Lung (tissue), 12 donors: ENCODE data around the gene RIOK1. TPM values are rescaled to one million over a fixed set of nuclear protein-coding genes. Genes with fewer than 3 reads are reported as not detected.
"Not testable (repeated sequence)": the region's sequence is repeated elsewhere in the genome, so short reads cannot be mapped to it uniquely, and the experiment has no call there.

Experiments used
- ATAC-seq: fragments of 200-7000 bp; cut with Tn5 transposase; one replicate; pipeline ENCODE4 v1.9.1; 2020; ENCODE audit warnings: moderate number of reproducible peaks; ENCODE audit not compliant: insufficient read depth, low FRiP score
- DNase-seq, 3 donors: peaks; one replicate each; pipeline ENCODE4 v3.0.0-alpha.2; 2013 to 2017
- H3K27ac ChIP-seq, 2 donors: one replicate each; pipeline ENCODE4 v1.5.1; 2013; ENCODE audit warnings: mild to moderate bottlenecking in 2 of 2, moderate library complexity in 2 of 2, control low read depth in 1 of 2, inconsistent platforms in 1 of 2, low read depth in 1 of 2, low read length in 1 of 2
- H3K27me3 ChIP-seq, 3 donors: one replicate each; pipeline ENCODE4 v1.5.1; 2013; ENCODE audit warnings: low read length in 2 of 3; ENCODE audit not compliant: control insufficient read depth in 3 of 3, insufficient read depth in 3 of 3
- H3K36me3 ChIP-seq, 4 donors: one replicate each; pipeline ENCODE4 v1.5.1; 2013; ENCODE audit warnings: low read length in 4 of 4, mild to moderate bottlenecking in 1 of 4, moderate library complexity in 1 of 4; ENCODE audit not compliant: control insufficient read depth in 4 of 4, insufficient read depth in 4 of 4
- H3K4me1 ChIP-seq, 5 donors: one replicate each; pipeline ENCODE4 v1.5.1; 2013; ENCODE audit warnings: low read length in 5 of 5, mild to moderate bottlenecking in 2 of 5, moderate library complexity in 1 of 5; ENCODE audit not compliant: control insufficient read depth in 5 of 5, insufficient read depth in 5 of 5
- H3K4me3 ChIP-seq: one replicate; pipeline ENCODE4 v1.5.1; 2013; ENCODE audit warnings: mild to moderate bottlenecking, control low read depth, moderate library complexity
- H3K9ac ChIP-seq, 2 donors: one replicate each; pipeline ENCODE4 v1.5.1; 2013; ENCODE audit warnings: low read length in 2 of 2, control low read depth in 1 of 2; ENCODE audit not compliant: insufficient read depth in 1 of 2
- H3K9me3 ChIP-seq, 4 donors: one replicate each; pipeline ENCODE4 v1.5.1; 2013; ENCODE audit warnings: low read length in 3 of 4, mild to moderate bottlenecking in 1 of 4, moderate library complexity in 1 of 4; ENCODE audit not compliant: control insufficient read depth in 4 of 4, insufficient read depth in 3 of 4
- CTCF ChIP-seq: IDR thresholded peaks from 2 replicates; pipeline ENCODE4 v1.5.1; 2012; ENCODE audit warnings: mild to moderate bottlenecking; ENCODE audit errors: control extremely low read depth, extremely low read depth
- WGBS, 2 donors: extraction: QIAGEN DNeasy Blood & Tissue Kit; methylation state at CpG; one replicate each; pipeline ENCODE4 v1.1.7; 2013; 5-methylcytosine and 5-hydroxymethylcytosine counted together
- polyA plus RNA-seq, 2 donors: library from polyadenylated mRNA; stranded (reverse); fragments of 200-250 nt; gene quantifications; one replicate each; pipeline ENCODE4 v1.2.1, GENCODE V29; 2013
- total RNA-seq, 2 donors: library from RNA; depleted of rRNA in 1 of 2; stranded (reverse); fragments of >200 nt in 1 of 2; gene quantifications; one replicate each; pipeline ENCODE4 v1.2.1, GENCODE V29; 2014 to 2021
- donor health status: control.
- donor health status: control.
- donor health status: Bipolar disorder and iron deficiency.
- donor health status: healthy.
- donor health status: DM: yes; HTN: yes; CAD: no.

RIOK1 gene
- total and polyA plus RNA-seq, 4 donors = 10.2 to 25.4 (median 15.1) TPM

DNA sequence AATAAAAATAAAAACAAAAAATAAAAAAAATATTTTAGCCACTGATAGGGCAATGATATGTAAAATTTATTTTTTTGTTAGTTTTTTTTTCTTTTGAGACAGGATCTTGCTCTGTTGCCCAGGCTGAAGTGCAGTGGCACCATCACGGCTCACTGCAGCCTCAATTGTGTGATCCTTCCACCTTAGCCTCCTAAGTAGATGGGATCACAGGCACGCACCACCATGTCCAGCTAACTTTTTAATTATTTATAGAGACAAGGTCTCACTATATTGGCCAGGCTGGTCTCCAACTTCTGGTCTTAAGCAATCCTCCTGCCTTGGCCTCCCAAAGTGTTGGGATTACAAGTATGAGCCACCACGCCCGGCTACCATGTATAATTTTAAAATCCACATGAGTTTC, 59.4 kb downstream of the RIOK1 start:
- TF ChIP-seq CTCF = no peak
- WGBS, 2 donors = 84 to 97% methylated on average over 4 of the region's 4 CpGs

GRCh38 chr6:7451326-7451725, 61.7 kb downstream of the RIOK1 start:
- DNase-seq (no peak), ATAC-seq (no peak)
- Histone ChIP-seq H3K9ac (no peak overlapping the region), H3K4me1 (peaks cover 0 to 2% (median 0%) of the 10 kb centered on the region in 5 donors), H3K9me3 (peaks cover 0 to 2% (median 0%) of the 10 kb centered on the region in 4 donors), H3K36me3 (no peaks in the 10 kb centered on the region), H3K4me3 (no peak overlapping the region), H3K27ac (no peak overlapping the region), H3K27me3 (no peaks in the 10 kb centered on the region)
- no peak for TF ChIP-seq CTCF
- WGBS, 2 donors = 71 to 80% methylated on average over 4 of the region's 4 CpGs

More for the DNA sequence above, 59.4 kb downstream of the RIOK1 start:
- no peak overlapping the region for H3K4me3 ChIP-seq
- no peaks in the 10 kb centered on the region for H3K36me3 ChIP-seq
- no peak overlapping the region for H3K27ac ChIP-seq
- no peak for ATAC-seq
- DNase-seq = no peak
- H3K9ac ChIP-seq = no peak overlapping the region
- no peaks in the 10 kb centered on the region for H3K4me1 ChIP-seq
- peaks cover 0 to 2% (median 0%) of the 10 kb centered on the region in 4 donors for H3K9me3 ChIP-seq
- no peaks in the 10 kb centered on the region for H3K27me3 ChIP-seq

GRCh38 chr6:7452898-7453297, 63.3 kb downstream of the RIOK1 start:
- no peak for ATAC-seq
- whole genome bisulfite sequencing, 2 donors = 77 to 80% methylated on average over 6 of the region's 6 CpGs
- Histone ChIP-seq H3K4me1 (peaks cover 0 to 2% (median 0%) of the 10 kb centered on the region in 5 donors), H3K9me3 (peaks cover 0 to 2% (median 0%) of the 10 kb centered on the region in 4 donors), H3K27ac (no peak overlapping the region), H3K4me3 (no peak overlapping the region), H3K9ac (no peak overlapping the region), H3K27me3 (no peaks in the 10 kb centered on the region), H3K36me3 (no peaks in the 10 kb centered on the region)
- no peak for DNase-seq
- TF ChIP-seq CTCF = no peak

DNA sequence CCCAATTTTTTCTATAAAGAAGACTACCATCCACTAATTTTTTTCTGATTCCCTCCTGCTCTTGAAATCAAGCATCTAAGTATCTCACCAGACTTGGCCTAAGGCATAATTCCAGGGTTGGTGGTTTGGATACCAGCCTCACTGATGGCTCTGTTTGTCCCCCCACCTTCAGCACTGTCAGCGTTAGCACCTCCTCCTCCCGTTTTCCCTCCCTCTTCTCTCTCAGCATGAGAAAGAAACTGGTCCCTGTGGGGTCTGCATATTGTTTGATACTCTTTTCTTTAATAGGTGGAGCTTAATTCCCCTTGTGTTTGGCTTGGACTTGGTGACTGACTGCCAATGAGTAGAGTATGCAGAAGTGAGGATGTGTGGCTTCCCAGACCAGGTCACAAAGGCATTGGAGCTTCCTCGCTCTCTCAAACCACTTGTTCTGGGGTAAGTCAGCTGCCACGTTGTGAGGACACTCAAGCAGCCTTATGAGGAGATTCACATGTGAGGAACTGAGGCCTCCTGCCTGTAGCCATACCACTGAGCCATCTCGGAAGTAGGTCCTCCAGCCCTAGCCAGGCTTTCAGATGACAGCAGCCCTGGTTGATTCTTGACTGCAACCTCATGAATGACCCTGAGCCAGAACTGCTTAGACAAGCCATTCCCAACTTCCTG, 65.2 kb downstream of the RIOK1 start:
- Histone ChIP-seq H3K9ac (no peak overlapping the region), H3K9me3 (peaks cover 0 to 2% (median 0%) of the 10 kb centered on the region in 4 donors), H3K27me3 (no peaks in the 10 kb centered on the region), H3K4me3 (no peak overlapping the region), H3K27ac (no peak overlapping the region), H3K36me3 (no peaks in the 10 kb centered on the region), H3K4me1 (peaks cover 0 to 2% (median 0%) of the 10 kb centered on the region in 5 donors)
- DNase-seq (no peak), ATAC-seq (no peak)
- 72 to 76% methylated on average over 5 of the region's 5 CpGs for WGBS, 2 donors
- TF ChIP-seq CTCF = no peak

- not testable (repeated sequence) for H3K4me1 ChIP-seq, H3K9ac ChIP-seq, H3K4me3 ChIP-seq, H3K36me3 ChIP-seq, H3K9me3 ChIP-seq, H3K27me3 ChIP-seq, DNase-seq, ATAC-seq, H3K27ac ChIP-seq
- 97 to 98% methylated on average over 19 to 31 of the region's 31 CpGs for WGBS, 2 donors
These were observed 66.7 kb downstream of the RIOK1 start for GRCh38 chr6:7456302-7456701.
